ENCODE measurements around the gene SNX3. TPM values are rescaled to one million over a fixed set of nuclear protein-coding genes. Genes with fewer than 3 reads are reported as not detected.

The SNX3 gene
- 73.6 to 106 TPM (median 102 TPM) in 5 replicates for total RNA-seq (2022; extraction: Qiagen RNA extraction)

DNA sequence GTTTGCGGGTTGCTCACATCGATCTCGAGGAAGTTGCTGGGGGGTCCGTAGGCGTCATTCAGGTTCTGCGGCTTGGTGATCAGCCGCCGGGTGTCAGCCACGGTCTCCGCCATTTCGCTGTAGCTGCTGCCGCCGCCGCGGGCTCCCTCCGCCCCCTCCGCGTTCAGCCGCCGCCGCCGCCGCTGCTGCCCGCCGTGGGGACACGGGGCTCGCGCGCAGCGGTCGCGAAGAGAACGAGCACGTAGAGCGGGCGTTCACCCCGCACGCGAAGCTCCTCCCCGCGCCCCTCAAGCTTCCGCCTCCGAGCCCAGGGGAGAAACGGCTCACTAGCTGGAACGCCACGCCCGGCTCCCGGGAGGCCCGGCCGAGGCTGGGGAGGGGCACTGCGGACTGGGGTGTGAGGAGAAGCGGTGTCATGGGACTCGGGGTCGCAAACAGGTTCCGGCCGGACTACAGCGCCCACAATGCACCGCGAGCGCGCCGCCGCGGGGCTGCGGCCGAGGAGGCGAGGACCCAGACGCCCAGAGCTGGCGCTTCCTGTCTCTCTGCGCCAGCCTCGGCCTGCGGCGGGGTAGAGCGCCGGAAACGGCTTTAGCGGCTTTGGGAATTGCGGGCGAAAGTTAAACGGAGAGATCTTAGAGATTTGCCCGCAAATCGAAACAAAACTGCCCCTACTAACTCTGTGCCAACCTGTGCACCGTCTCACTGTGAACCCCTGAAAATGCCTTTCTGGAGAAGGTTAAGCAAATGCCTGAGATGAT, at the start of gene SNX3:
SNX3 (minus strand) TSS at position 232 of the 761 bp plus-strand sequence; CDS start at position 113, 119 bp downstream.

DNA sequence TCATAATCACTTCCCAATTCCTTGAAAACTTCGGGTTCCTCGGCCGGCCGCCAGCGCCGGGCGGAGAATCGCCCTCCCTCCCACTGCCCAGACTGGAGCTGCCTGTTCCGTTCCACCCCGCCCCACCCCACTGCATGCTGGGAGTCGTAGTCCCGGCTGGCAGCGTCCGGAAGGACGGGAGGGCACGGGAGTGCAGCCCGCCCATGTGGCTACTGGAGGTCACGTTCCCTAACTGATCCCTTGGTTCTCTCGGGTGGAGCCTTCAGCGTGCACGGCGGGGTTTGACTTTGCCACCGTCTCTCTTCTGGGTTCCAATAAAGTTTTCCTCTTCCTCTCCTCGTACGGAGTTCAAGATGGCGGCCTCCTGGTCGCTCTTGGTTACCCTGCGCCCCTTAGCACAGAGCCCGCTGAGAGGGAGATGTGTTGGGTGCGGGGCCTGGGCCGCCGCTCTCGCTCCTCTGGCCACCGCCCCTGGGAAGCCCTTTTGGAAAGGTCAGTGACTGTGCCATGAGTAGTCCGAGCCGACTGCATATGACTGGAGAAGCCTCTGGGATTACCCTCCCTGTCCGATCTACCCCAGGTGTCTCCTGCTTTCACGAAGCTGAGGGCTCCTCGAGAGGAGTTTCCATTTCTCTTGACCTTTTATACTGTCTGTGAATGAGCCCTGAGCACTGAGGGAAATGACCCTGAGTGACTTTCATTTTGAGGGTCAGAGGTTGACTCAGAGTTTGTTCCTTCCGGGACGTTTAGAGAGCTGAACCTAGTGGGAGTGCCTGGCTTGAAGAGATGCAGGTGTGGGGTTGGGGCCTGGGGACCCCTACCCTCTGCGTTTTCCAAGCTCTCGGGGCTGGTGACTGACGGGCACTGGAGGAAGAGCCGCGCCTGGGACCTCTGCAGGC, 34.1 kb upstream of the SNX3 start, which contains the start of gene AFG1L:
AFG1L (plus strand) TSS at position 328 of the 899 bp plus-strand sequence; CDS start at position 354, 26 bp downstream.

DNA sequence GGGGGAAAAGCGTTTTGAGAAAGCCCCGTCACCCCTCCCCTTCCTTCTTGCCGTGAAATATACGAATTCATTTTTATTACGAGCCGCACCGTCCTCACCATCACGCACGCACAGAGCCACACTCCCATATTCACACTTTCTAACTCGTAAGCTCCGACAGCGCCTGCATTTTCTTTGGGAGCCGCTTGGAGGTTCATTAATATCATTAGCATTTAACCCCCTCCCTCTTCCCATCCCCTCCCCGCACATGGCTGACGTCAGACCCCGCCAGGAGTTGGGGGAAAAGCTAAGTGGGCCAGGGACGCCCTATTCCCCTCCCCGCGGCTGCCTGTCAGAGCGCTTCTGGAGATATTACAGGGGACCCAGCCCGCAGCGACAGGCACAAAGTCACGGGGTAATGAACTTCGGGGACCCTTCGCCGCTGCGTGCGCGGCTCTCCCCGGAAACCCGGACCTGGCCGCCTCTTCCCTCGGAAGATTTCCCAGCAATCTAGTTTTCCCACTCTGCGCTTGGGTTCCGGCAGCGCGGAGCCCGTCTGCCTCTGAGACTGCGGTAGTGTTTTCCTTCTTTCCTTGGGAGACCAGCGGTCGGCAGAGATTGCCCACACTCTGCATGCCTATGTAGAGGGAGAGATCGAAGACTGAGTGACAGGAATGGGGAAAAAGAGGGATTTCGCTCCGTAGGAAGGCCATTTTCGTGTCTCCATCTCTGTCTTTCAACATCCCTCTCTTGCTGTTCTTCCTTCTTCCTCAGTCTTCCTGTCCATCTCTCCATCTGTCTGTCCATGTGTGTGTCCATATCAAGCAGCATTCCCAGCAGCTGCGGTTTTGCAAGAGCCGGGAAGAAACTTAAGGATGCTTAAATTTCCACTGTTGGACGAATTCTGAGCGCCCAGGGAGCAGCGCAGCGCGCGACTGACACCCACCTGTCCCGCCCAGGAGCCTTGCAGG, 94.9 kb downstream of the SNX3 start, which contains the start of gene NR2E1:
NR2E1 (plus strand) TSS at position 309 of the 950 bp plus-strand sequence. CDS start 744 bp downstream, outside the sequence.

Other genes starting within 250 kb of the SNX3 start
- 16.2 to 23.7 TPM (median 21.0 TPM) in 5 replicates for gene OSTM1, start 186.3 kb downstream of the SNX3 start, total RNA-seq (2022; extraction: Qiagen RNA extraction)
- 0.05 TPM in 2 of 5 replicates, not detected in the others for gene NR2E1, start 95.0 kb downstream of the SNX3 start, total RNA-seq (2022; extraction: Qiagen RNA extraction)
- gene AFG1L, start 34.0 kb upstream of the SNX3 start, total RNA-seq (2022; extraction: Qiagen RNA extraction) = 1.0 to 2.0 TPM (median 1.9 TPM) in 5 replicates

Measured in A549 treated with AZD2906 at 1 μM for 4 hours (cell line).